HG02798 (cell line): ENCODE results near the gene RNPEP.
"Not testable (repeated sequence)": the region's sequence is repeated elsewhere in the genome, so short reads cannot be mapped to it uniquely, and the experiment has no call there.

Experiments used
- ATAC-seq: cut with Tn5 transposase; IDR thresholded peaks from one replicate; pipeline ENCODE4 v1.9.1; 2021; ENCODE audit warnings: mild to moderate bottlenecking; ENCODE audit not compliant: unreplicated experiment, poor library complexity

Gene RNPEP

DNA sequence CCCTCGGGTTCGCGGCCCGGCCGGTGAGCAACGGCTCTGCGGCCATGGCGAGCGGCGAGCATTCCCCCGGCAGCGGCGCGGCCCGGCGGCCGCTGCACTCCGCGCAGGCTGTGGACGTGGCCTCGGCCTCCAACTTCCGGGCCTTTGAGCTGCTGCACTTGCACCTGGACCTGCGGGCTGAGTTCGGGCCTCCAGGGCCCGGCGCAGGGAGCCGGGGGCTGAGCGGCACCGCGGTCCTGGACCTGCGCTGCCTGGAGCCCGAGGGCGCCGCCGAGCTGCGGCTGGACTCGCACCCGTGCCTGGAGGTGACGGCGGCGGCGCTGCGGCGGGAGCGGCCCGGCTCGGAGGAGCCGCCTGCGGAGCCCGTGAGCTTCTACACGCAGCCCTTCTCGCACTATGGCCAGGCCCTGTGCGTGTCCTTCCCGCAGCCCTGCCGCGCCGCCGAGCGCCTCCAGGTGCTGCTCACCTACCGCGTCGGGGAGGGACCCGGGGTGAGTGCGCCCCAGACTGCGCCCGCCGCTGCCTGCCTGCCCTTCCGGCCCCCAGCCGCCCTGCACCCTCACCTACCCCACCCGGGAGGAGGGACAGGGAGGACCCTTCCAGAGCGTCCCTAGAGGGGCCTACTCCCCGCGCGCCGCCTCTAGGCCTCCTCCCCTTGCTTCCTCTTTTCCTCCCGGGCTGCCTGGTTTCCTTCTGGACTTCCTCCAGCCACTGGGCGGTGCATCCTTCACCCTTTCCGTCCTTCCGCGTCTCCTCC, at the start of gene RNPEP:
Gene RNPEP, plus strand, starts transcription at position 26 of the 757 bp plus-strand sequence. Its CDS starts 19 bp downstream, at position 45.
- ATAC-seq: peak; percentile 83

- ATAC-seq: no peak
Observed at GRCh38 chr1:201933840-201934430, 48.5 kb upstream of the RNPEP start.

DNA sequence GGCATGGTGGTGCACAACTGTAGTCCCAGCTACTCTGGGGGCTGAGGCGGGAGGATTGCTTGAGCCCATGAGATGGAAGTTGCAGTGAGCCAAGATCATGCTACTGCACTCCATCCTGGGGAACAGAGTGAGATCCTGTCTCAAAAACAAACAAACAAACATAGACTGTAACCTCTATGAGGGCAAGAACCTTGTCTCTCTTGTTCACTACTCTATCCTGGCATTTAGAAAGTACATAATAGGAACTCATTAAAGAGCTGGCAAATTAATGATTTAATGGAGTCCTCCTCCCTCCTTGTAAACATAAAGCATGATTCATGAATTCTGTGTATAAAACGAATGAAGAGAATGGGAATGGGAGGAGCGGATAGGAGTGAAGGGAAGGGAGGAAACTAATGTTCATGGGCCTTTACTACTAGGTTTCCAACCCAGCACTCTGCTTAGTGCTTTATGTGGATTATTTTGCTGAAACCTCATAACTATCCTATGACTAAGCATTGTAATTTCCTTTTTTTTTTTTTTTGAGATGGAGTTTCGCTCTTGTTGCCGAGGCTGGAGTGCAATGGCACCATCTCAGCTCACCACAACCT, 44.7 kb upstream of the RNPEP start:
- ATAC-seq: no peak

DNA sequence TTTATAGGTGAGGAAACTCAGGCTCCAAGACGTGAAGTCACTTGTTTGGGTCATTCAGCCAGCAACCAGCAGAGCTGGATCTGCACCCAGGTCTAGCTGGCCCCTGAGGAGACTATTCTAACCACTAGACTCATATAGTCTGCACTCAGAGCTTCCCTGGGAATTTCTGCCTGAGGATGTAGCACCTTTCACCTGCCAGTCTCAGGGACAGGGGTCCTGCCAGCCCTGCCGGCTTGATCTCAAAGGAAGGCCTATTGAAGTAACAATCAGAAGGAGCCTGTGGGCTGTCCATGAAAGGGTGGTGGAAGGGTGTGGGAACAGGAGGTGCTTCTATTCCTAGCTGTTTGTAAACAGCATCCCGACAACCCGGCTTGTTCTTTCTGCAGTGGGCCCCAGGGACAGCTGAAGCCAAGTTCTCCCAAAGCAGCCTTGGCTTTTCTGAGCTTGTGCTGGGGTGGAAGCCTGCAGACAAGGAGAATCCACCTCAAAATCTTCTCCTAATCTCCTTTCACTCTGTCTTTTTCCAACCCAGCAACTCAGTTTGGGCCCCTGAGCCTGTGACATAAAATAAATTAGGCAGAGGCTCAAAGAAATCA, 43.9 kb upstream of the RNPEP start:
- ATAC-seq: no peak

GRCh38 chr1:201939148-201939547, 43.3 kb upstream of the RNPEP start:
- ATAC-seq: no peak

- ATAC-seq: no peak
Observed at GRCh38 chr1:201939574-201939973, 42.9 kb upstream of the RNPEP start.

DNA sequence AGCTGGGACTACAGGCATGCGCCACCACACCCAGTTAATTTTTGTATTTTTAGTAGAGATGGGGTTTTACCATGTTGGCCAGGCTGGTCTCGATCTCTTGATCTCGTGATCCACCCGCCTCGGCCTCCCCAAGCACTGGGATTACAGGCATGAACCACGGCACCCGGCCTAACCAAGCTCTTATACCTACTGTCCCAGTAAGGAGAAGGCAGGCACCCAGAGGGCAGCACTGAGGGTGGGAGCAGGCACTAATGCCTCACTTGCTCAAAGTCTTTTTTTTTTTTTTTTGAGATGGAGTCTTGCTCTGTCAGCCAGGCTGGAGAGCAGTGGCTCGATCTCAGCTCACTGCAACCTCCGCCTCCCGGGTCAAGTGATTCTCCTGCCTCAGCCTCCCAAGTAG, 42.1 kb upstream of the RNPEP start:
- ATAC-seq: not testable (repeated sequence)

- ATAC-seq: no peak
Observed at GRCh38 chr1:201941420-201942128, 40.9 kb upstream of the RNPEP start.

DNA sequence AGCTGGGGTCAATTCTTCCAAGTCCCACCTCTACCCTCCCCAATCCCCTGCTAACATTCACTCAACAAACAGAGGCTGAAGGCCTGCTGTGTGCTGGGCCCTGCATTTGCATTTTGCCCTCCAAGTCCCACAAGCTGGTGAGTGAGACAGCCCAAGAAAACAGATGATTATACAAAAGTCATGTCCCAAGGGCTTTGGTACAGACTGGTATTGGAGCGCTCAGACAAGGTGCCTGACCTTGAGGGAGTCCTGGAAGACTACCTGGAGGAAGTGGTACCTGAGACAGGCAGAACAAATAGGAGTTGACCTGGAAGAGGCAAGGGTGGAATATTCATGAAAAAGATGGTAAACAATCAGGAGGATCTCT, 40.3 kb upstream of the RNPEP start:
- no peak for ATAC-seq

DNA sequence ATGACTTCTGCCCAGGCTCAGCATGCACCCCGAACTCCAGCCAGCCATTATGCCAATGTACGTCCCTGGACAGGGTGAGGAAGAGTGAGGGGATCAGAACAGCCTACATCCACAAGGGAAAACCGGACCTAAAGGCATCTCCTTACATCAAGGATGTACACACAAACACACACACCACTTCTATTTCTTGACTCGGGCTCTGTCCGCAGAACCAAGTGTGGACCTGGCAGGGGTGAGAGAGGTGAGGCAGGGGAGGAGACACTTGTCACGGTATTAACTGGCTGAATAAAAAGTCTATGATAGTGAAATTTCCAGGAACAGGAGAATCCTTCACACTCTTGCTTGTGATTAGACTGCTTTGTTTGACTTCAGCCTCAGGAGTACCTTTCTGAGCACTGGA, 38.4 kb upstream of the RNPEP start:
- ATAC-seq: no peak

GRCh38 chr1:201944639-201945038, 37.8 kb upstream of the RNPEP start:
- no peak for ATAC-seq

- no peak for ATAC-seq
Observed at GRCh38 chr1:201945157-201945556, 37.3 kb upstream of the RNPEP start.

GRCh38 chr1:201945863-201946223, 36.6 kb upstream of the RNPEP start:
- no peak for ATAC-seq

- no peak for ATAC-seq
Observed at GRCh38 chr1:201946224-201946908, 36.1 kb upstream of the RNPEP start, which contains the start of gene LMOD1. Gene LMOD1, minus strand, starts transcription at chr1:201946548. Its CDS starts 208 bp downstream, at chr1:201946340.

GRCh38 chr1:201947697-201948008, 34.8 kb upstream of the RNPEP start:
- no peak for ATAC-seq

DNA sequence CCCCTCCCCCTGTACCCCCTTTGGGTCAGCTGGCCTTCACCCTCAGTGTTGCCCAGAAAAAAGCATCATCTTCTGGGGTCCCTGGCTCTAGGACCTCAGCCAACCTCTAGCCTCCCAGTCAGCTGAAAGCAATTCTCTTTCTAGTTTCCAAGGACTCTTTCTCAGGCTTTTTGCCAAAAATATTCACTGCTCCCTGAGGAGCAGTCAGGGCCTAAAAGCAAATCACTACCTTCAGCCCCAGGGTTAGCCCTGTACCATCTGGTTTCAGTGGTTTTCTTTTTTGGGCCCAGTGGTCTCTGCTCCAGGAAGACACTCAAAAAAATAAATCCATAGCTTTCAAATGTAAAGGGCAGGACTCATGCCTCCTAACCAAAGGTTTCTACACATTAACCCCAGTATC, 33.0 kb upstream of the RNPEP start:
- no peak for ATAC-seq

DNA sequence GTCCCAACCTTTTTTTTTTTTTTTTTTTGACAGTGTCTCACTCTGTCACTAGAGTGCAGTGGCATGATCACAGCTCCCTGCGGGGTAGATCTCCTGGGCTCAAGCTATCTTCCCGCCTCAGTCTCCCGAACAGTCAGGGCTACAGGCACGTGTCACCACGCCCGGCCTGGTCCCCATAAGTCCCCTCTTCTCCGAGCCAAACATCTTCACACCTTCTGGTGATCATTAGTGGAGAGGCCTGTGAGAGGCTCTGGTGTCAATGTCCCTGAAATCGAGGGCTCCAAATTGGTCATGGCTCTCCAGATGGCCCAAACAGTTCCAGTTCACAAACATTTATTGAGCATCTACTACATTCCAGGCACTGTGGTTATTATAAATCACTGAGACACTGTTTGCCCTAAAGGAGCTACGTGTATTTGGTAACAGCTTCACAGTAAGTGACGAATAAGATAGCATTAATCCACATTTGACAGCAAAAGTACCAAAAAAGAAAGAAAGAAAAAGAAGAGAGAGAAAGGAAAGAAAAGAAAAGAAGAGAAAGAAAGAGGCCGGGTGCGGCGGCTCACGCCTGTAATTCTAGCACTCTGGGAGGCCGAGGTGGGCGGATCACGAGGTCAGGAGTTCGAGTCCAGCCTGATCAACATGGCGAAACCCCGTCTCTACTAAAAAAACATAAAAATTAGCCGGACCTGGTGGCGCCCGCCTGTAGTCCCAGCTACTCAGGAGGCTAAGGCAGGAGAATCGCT, 28.0 kb upstream of the RNPEP start:
- no peak for ATAC-seq

DNA sequence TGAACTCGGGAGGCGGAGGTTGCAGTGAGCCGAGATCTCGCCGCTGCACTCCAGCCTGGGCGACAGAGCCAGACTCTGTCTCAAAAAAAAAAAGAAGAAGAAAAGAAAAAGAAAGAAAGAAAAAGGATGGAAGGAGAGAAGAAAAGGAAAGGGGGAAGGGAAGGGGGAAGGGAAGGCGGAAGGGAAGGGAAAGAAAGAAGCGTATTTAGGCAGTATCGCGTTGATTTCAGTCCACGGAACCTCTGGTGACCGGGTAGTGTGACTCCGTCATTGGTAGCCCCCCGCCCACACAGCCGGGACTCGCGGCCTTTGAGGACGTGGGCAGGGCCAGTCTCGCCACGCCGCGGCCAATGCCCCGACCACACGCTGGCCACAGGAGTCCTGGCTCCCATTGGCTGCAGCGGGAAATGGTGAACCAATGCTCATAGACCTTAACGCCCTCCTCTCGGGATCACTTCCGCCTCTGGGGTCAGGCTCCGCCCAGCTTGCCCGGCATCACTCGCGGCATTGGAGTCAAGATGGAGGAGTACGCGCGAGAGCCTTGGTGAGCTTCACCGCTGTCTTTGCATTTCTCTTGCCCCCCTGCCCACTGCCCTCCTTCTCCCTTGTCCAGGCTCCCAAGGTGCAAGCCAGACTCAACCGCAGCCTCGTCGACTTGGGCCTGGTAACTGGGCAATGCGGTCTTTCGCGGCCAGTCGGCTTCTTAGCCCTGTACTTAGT, 27.3 kb upstream of the RNPEP start, which contains the start of gene TIMM17A:
Gene TIMM17A, plus strand, starts transcription at position 495 of the 720 bp plus-strand sequence. Its CDS starts 24 bp downstream, at position 519.
- peak; percentile 100 for ATAC-seq

GRCh38 chr1:201955729-201956143, 26.7 kb upstream of the RNPEP start:
- no peak for ATAC-seq
